ENCODE results near the gene PSMC5.
"Not testable (repeated sequence)": the region's sequence is repeated elsewhere in the genome, so short reads cannot be mapped to it uniquely, and the experiment has no call there.

Gene PSMC5

DNA sequence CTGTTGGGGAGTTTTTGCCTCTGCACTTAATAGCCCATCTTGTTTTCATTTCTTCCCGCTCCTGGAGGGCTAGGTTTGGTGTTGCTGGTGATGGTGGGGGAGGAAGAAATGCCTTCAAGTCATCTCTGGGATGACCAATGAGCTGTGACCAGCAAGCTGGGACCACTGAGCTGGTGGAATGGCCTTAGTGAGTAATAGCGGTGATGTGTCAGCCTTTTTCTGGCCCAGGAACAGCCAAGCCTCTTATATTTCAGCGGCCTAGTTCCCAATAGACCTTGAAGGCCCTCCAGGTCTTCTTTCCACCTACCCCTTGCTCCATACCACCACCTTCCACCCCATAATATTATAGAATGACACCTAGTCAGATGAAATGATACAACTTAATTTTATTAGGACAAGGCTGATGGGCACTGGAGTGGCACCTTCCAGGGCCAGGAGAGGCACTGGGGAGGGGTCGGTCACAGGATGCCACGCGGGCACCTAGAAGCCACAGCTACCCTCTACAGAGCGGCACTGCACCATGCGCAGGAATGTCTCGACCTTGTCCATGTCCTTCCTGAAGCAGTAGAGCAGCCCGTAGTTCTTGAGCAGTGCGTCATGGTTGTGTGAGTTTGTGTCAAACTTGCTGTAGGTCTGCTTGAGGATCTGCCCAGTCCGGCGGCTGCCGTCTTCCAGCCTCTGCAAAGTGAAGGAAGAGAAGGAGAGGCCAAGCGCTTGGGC, 44.6 kb downstream of the PSMC5 start:
- not testable (repeated sequence) for DNase-seq (ENCODE audit: low read depth)

DNA sequence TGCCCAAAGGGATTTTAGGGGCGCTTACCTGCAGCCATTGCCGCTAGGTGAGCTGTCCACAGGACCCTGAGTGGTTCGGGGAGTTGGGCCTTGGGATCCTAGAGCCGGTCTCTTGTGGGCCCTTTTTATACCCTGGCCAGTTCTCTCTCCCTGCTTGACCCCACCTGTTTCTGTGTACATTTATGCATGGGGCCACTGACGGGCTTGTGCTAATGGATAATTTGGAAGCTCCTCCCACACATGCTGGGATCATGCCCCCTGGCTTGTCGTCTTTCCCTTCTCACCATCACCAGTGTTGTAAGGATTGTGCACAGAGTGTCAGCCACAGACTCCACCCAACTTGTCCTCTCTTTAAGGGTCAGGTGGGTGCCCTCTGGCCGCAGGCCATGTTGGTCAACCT, 46.3 kb downstream of the PSMC5 start, which contains the start of gene CSH2:
Gene CSH2 (minus strand): TSS at position 101 of the 400 bp plus-strand sequence. CDS start 63 bp downstream, at position 38.
- DNase-seq (ENCODE audit: low read depth) = not testable (repeated sequence)

DNA sequence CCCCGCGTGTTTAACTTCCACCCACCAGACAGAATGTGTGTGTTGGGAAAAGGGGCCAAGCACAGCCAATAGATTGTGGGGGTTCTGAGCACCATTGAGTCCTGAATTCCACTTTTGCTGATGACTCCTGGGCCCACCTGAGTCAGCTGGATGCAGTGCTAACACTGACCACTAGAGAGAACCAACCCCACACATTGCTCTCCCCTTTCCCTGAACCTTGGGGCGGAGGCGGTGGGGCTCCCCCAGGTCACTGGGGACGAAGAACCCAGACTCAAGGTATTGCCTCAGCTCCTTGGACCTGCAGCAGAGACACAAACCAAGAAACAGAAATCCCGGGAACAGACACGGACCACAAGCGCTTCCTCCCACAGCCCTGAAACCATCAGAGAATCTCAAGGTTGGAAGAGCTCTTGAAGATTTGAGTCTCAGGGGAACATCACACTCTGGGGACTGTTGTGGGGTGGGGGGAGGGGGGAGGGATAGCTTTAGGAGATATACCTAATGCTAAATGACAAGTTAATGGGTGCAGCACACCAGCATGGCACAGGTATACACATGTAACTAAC, 46.9 kb downstream of the PSMC5 start:
- DNase-seq (ENCODE audit: low read depth) = not testable (repeated sequence)

DNA sequence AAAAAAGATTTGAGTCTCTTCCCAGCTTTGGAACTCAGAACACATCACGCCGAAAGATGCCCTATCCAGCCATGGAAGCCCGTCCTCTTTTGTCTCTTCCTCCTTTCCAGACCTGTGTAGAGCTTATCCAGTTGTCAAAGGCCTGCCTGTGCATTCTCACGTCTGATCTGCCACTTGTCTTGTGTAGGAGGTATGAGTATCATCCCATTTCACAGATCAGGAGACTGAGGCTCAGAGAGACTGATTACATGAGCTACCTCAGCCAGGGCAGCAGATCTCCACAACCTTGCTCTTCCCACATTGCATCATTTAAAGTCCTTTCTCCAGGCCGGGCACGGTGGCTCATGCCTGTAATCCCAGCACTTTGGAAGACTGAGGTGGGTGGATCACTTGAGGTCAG, 47.5 kb downstream of the PSMC5 start:
- DNase-seq (ENCODE audit: low read depth) = not testable (repeated sequence)

DNA sequence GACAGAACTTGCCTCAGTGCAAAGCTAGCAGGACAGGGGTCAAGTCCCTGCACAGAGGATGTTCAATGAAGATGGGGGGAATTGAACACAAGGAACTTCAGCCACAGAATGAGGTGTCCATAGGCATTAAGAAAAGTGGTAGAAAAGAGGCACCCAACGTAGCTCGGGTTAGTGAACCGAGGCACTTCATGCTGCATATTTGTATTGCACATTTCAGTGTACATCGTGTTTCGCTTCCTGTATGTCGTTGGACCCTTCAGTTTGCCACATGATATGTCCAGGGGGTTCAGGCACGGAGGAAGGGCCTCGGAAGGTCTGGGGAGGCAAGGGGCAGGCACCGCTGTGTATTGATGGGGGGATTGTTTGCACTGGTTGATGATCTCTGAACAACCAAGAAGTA, 51.2 kb downstream of the PSMC5 start:
- DNase-seq (ENCODE audit: low read depth) = not testable (repeated sequence)

DNA sequence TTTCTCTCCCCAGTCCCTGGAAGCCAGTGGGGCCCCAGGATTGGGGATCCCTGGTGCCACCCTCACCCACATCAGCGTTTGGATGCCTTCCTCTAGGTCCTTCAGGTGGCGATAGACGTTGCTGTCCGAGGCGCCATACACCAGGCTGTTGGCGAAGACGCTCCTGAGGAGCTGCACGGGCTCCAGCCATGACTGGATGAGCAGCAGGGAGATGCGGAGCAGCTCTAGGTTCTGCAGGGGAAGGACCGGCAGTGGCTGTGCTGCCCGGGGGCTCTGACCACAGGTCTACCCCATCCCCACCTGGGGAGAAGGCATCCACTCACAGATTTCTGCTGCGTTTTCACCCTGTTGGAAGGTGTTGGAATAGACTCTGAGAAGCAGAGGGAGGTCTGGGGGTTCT, 53.5 kb downstream of the PSMC5 start:
- no peak for DNase-seq (ENCODE audit: low read depth)

DNA sequence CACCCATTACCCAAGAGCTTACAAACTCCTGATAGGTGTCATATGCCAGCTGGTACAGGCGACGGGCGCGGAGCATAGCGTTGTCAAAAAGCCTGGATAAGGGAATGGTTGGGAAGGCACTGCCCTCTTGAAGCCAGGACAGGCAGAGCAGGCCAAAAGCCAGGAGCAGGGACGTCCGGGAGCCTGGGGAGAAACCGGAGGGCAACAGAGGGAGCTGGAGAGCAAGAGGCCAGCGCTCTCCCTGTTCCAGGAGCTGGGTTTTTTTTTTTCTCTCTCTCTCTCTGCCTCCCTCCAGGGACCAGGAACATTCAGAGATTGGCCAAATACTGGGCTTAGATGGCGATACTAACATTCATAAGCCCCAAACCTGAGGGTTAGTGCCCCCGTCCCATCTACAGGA, 54.1 kb downstream of the PSMC5 start:
- DNase-seq (ENCODE audit: low read depth) = not testable (repeated sequence)

All from CMK (cell line).